HL-60 (cell line): ENCODE results near the gene SLC32A1.

Source experiments
- DNase-seq, 2 experiments: peaks; one replicate each; pipeline ENCODE4 v3.0.0-alpha.2; 2010 to 2020; ENCODE audit warnings: low read depth in 1 of 2, low spot score in 1 of 2
- H3K27ac ChIP-seq: fragments of 250-450 bp; sonication (Bioruptor Pico); replicated peaks from 2 replicates; pipeline ENCODE4 v1.5.1; 2020; ENCODE audit warnings: mild to moderate bottlenecking, moderate library complexity
- H3K27me3 ChIP-seq: fragments of 250-450 bp; sonication (Bioruptor Pico); 2 replicates; pipeline ENCODE4 v1.5.1; 2021; ENCODE audit warnings: mild to moderate bottlenecking, moderate library complexity; ENCODE audit not compliant: insufficient read depth, poor library complexity, severe bottlenecking
- H3K4me3 ChIP-seq: replicated peaks from 2 replicates; pipeline ENCODE4 v1.5.1; 2011; ENCODE audit warnings: mild to moderate bottlenecking, control low read depth, low read length; ENCODE audit not compliant: insufficient read depth
- GABPA ChIP-seq: IDR thresholded peaks from 2 replicates; pipeline ENCODE4 v1.6.1; 2012; ENCODE audit warnings: low read depth
- POLR2AphosphoS5 ChIP-seq: IDR thresholded peaks from 2 replicates; pipeline ENCODE4 v1.6.1; 2012; ENCODE audit warnings: low read depth
- SPI1 ChIP-seq: IDR thresholded peaks from 2 replicates; pipeline ENCODE4 v1.6.1; 2012; ENCODE audit warnings: low read depth, mild to moderate bottlenecking, borderline replicate concordance
- TF ChIP-seq, protein P1 (sequence below): IDR thresholded peaks from one replicate; pipeline ENCODE4 v1.5.1; 2011; ENCODE audit warnings: low read length, control low read depth, inconsistent platforms; ENCODE audit not compliant: insufficient read depth
- TF ChIP-seq, protein P2 (sequence below): IDR thresholded peaks from 2 replicates; pipeline ENCODE4 v1.6.1; 2012; ENCODE audit warnings: low read depth; ENCODE audit not compliant: insufficient replicate concordance

SLC32A1 gene

DNA sequence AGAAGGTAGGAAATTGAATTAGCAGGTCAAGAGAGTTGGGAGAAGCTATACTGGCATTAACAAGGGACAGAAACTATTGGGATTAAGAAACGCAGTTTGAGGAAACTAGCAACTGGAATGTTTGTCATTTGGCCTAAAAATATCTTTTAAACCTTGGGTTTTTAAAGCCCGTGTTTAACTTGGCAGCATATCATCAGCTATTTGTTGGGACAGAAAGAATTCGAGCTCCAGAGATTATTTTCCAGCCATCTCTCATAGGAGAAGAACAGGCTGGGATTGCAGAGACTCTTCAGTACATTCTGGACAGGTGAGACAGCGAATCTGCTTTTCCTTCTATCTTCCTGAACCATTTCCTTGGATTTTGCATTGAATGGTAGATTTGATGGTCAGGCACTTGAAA lies 41.8 kb downstream of the SLC32A1 start:
- H3K27ac ChIP-seq: no peak overlapping the region

DNA sequence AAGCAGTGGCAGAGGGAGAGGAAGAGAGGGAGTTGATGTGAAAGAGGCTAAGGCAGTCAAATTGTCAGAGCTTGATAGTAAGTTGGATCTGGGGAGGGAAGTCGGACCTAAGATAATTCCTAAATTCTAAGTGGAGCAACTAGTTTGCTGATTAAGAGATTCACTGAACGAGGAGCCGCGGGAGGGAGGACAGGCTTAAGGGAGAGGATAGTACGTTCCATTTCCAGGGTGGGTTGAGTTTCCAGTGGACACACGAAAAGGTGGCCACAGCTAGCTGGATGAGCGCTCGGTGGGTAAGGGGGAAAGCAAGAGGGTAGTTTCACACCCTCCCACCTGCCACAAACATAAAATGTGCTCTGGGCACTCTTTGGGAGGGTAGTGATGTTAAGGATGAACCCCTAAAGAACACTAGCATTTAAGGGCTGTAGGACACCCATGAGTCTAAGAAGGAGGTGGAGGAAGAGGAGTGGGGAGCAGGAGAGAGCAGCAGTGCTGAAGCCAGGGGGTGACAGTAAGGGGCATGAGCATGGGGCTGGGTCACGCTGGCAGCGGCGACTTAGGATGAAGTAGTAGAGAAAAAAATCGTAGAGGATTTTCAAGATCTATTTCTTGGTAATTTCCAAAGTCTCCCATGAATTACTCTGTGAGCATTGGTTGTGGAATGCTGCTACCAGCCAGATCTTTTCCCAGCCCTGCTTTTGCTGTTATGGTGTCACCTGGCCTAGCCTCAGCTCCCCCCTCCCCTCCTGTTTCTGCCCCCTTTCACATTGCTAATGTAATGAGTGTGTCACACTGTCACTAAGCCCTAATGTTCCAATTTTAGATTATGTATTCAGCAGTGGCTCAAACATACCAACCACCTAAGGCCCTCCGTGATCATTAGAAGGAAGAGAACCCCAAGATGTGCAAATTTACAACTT lies 45.4 kb downstream of the SLC32A1 start:
- no peak for DNase-seq

More for the DNA sequence above, 41.8 kb downstream of the SLC32A1 start:
- no peak overlapping the region for H3K4me3 ChIP-seq
- TF ChIP-seq GABPA (no peak), SPI1 (no peak), POLR2AphosphoS5 (no peak)
- TF ChIP-seq, protein P1, sequence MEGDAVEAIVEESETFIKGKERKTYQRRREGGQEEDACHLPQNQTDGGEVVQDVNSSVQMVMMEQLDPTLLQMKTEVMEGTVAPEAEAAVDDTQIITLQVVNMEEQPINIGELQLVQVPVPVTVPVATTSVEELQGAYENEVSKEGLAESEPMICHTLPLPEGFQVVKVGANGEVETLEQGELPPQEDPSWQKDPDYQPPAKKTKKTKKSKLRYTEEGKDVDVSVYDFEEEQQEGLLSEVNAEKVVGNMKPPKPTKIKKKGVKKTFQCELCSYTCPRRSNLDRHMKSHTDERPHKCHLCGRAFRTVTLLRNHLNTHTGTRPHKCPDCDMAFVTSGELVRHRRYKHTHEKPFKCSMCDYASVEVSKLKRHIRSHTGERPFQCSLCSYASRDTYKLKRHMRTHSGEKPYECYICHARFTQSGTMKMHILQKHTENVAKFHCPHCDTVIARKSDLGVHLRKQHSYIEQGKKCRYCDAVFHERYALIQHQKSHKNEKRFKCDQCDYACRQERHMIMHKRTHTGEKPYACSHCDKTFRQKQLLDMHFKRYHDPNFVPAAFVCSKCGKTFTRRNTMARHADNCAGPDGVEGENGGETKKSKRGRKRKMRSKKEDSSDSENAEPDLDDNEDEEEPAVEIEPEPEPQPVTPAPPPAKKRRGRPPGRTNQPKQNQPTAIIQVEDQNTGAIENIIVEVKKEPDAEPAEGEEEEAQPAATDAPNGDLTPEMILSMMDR: no peak
- TF ChIP-seq, protein P2, sequence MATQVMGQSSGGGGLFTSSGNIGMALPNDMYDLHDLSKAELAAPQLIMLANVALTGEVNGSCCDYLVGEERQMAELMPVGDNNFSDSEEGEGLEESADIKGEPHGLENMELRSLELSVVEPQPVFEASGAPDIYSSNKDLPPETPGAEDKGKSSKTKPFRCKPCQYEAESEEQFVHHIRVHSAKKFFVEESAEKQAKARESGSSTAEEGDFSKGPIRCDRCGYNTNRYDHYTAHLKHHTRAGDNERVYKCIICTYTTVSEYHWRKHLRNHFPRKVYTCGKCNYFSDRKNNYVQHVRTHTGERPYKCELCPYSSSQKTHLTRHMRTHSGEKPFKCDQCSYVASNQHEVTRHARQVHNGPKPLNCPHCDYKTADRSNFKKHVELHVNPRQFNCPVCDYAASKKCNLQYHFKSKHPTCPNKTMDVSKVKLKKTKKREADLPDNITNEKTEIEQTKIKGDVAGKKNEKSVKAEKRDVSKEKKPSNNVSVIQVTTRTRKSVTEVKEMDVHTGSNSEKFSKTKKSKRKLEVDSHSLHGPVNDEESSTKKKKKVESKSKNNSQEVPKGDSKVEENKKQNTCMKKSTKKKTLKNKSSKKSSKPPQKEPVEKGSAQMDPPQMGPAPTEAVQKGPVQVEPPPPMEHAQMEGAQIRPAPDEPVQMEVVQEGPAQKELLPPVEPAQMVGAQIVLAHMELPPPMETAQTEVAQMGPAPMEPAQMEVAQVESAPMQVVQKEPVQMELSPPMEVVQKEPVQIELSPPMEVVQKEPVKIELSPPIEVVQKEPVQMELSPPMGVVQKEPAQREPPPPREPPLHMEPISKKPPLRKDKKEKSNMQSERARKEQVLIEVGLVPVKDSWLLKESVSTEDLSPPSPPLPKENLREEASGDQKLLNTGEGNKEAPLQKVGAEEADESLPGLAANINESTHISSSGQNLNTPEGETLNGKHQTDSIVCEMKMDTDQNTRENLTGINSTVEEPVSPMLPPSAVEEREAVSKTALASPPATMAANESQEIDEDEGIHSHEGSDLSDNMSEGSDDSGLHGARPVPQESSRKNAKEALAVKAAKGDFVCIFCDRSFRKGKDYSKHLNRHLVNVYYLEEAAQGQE: no peak
- no peak for DNase-seq
- no peaks in the 10 kb centered on the region for H3K27me3 ChIP-seq

DNA sequence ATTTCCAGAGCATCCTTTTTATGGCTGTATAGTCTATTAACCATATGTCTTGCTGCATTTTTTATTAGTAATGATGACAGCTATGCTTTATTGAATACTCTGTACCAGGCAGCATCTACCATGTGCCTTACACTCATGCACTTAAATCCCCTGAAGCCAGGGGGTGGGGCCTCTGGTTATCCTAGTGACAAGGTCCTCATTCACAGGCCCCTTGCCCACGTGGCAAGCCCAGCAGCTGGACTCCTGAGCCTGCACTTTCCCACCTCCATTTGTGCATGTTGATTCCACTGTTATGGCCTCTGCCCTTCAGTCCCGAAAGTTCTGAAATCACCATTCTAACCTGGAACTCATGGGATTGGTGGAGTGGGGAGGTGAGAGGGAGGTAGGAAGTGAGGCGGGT lies 46.3 kb downstream of the SLC32A1 start:
- Histone ChIP-seq H3K4me3 (no peak overlapping the region), H3K27ac (no peak overlapping the region), H3K27me3 (no peaks in the 10 kb centered on the region)
- DNase-seq: no peak
- TF ChIP-seq, protein P1: no peak
- TF ChIP-seq POLR2AphosphoS5 (no peak), SPI1 (no peak), GABPA (no peak)
- TF ChIP-seq, protein P2: no peak

More for the DNA sequence above, 45.4 kb downstream of the SLC32A1 start:
- Histone ChIP-seq H3K4me3 (no peak overlapping the region), H3K27me3 (no peaks in the 10 kb centered on the region), H3K27ac (no peak overlapping the region)
- TF ChIP-seq GABPA (no peak), POLR2AphosphoS5 (no peak), SPI1 (no peak)
- TF ChIP-seq, protein P1: no peak
- TF ChIP-seq, protein P2: no peak
